Bronchial epithelial cell (primary cell): ENCODE measurements around the gene ATP8A1. TPM values are rescaled to one million over a fixed set of nuclear protein-coding genes. Genes with fewer than 3 reads are reported as not detected.
"Not testable (repeated sequence)": the region's sequence is repeated elsewhere in the genome, so short reads cannot be mapped to it uniquely, and the experiment has no call there.

Experiments
- DNase-seq: peaks from one replicate; pipeline ENCODE4 v3.0.0-alpha.2; 2010; ENCODE audit warnings: low read depth
- FAIRE-seq: peaks from 2 replicates; lab custom pipeline; 2011; peaks lifted over from hg19 to GRCh38; lab: Jason Lieb, UNC
- H3K27me3 ChIP-seq: 2 replicates; pipeline ENCODE4 v1.5.1; 2011; ENCODE audit warnings: low read length; ENCODE audit not compliant: control insufficient read depth, insufficient read depth
- H3K36me3 ChIP-seq: 2 replicates; pipeline ENCODE4 v1.5.1; 2011; ENCODE audit warnings: low read length; ENCODE audit not compliant: control insufficient read depth, insufficient read depth
- H3K4me3 ChIP-seq: 2 replicates; pipeline ENCODE4 v1.5.1; 2011; ENCODE audit warnings: mild to moderate bottlenecking, low read depth, low read length, control low read depth
- CTCF ChIP-seq: IDR thresholded peaks from 2 replicates; pipeline ENCODE4 v1.5.1; 2011; ENCODE audit warnings: mild to moderate bottlenecking, moderate library complexity, low read length, control low read depth, inconsistent platforms; ENCODE audit not compliant: insufficient read depth, severe bottlenecking
- total RNA-seq: library from RNA; depleted of rRNA; stranded (reverse); fragments of >200 nt; gene quantifications from 2 replicates; pipeline ENCODE4 v1.2.1, GENCODE V29; 2014

The ATP8A1 gene
- total RNA-seq, 1 donor from 2014 or later, result 2.1 TPM

- FAIRE-seq, result no peak
- Histone ChIP-seq H3K4me3 (no peak overlapping the region), H3K36me3 (no peaks in the 10 kb centered on the region), H3K27me3 (peaks cover 6% of the 10 kb centered on the region)
- DNase-seq, result peak; percentile 72
- no peak for TF ChIP-seq CTCF
Observed at GRCh38 chr4:42654631-42655268, 2.2 kb downstream of the ATP8A1 start.

- H3K36me3 ChIP-seq, result no peaks in the 10 kb centered on the region
- TF ChIP-seq CTCF, result no peak
- H3K4me3 ChIP-seq, result no peak overlapping the region
- H3K27me3 ChIP-seq, result peaks cover 6% of the 10 kb centered on the region
- DNase-seq (peak; percentile 67), FAIRE-seq (no peak)
Observed at GRCh38 chr4:42653626-42654560, 3.0 kb downstream of the ATP8A1 start.

GRCh38 chr4:42652529-42653231 is 4.2 kb downstream of the ATP8A1 start:
- H3K36me3 ChIP-seq, H3K4me3 ChIP-seq, FAIRE-seq, DNase-seq, H3K27me3 ChIP-seq: not testable (repeated sequence)

- TF ChIP-seq CTCF, result no peak
- DNase-seq (no peak), FAIRE-seq (no peak)
- H3K4me3 ChIP-seq, result no peak overlapping the region
- H3K27me3 ChIP-seq, result peaks cover 6% of the 10 kb centered on the region
- no peaks in the 10 kb centered on the region for H3K36me3 ChIP-seq
Observed at GRCh38 chr4:42649870-42650269, 7.0 kb downstream of the ATP8A1 start.

- Histone ChIP-seq H3K27me3 (peaks cover 4% of the 10 kb centered on the region), H3K4me3 (no peak overlapping the region), H3K36me3 (no peaks in the 10 kb centered on the region)
- no peak for TF ChIP-seq CTCF
- DNase-seq, result no peak
- no peak for FAIRE-seq
Observed at GRCh38 chr4:42646999-42647541, 9.8 kb downstream of the ATP8A1 start.
